Activated T-cell treated with anti-CD3 and anti-CD28 coated beads, Interleukin-2, amount 50 U/mL, for 24 hours (primary cell): Measurements from ENCODE around the gene PLCB4.

Experiments
- DNase-seq: peaks from one replicate; pipeline ENCODE4 v3.0.0-alpha.2; 2020
- H3K27ac Mint-ChIP-seq: 2 replicates; pipeline ENCODE4 v1.8.0; 2020; ENCODE audit warnings: mild to moderate bottlenecking, mixed read lengths
- H3K27me3 Mint-ChIP-seq: 2 replicates; pipeline ENCODE4 v1.8.0; 2020; ENCODE audit warnings: mixed read lengths
- H3K36me3 Mint-ChIP-seq: 2 replicates; pipeline ENCODE4 v1.8.0; 2020; ENCODE audit warnings: low read depth, mixed read lengths
- H3K4me1 Mint-ChIP-seq: 2 replicates; pipeline ENCODE4 v1.8.0; 2020; ENCODE audit warnings: low read depth, mixed read lengths
- H3K4me3 Mint-ChIP-seq: 2 replicates; pipeline ENCODE4 v1.8.0; 2020; ENCODE audit warnings: mild to moderate bottlenecking, moderate library complexity, mixed read lengths
- H3K9me3 Mint-ChIP-seq: 2 replicates; pipeline ENCODE4 v1.8.0; 2020; ENCODE audit warnings: mixed read lengths

Gene PLCB4

GRCh38 chr20:9395971-9396370 lies 327.1 kb downstream of the PLCB4 start:
- H3K4me1 Mint-ChIP-seq, result no peaks in the 10 kb centered on the region

GRCh38 chr20:9397928-9398327 lies 329.0 kb downstream of the PLCB4 start:
- DNase-seq, result no peak
- Mint-ChIP-seq H3K27me3 (no peaks in the 10 kb centered on the region), H3K27ac (no peak overlapping the region), H3K9me3 (no peaks in the 10 kb centered on the region), H3K4me3 (no peak overlapping the region), H3K4me1 (no peaks in the 10 kb centered on the region), H3K36me3 (no peaks in the 10 kb centered on the region)

More at GRCh38 chr20:9395971-9396370, 327.1 kb downstream of the PLCB4 start:
- no peak for DNase-seq
- Mint-ChIP-seq H3K27ac (no peak overlapping the region), H3K27me3 (no peaks in the 10 kb centered on the region), H3K4me3 (no peak overlapping the region), H3K36me3 (no peaks in the 10 kb centered on the region), H3K9me3 (no peaks in the 10 kb centered on the region)

DNA sequence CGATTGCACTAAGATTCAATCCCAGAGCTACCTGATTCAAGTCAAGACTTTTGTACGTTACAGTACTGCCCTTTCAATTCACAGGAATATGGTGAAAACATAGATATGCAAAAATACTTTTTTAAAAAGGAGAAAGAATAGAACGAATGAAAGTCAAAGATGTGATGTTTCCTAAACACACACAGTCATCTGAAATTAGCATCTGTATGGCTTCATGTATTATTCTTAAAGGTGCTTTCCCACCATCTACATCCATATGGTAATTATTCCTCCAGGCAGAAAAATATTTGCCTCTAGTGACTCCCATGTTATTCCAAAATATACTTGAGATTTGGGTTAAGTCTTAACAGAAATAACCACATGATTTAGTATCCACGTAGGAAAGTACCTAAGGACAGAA lies 330.0 kb downstream of the PLCB4 start:
- H3K27ac Mint-ChIP-seq, result no peak overlapping the region
- no peaks in the 10 kb centered on the region for H3K27me3 Mint-ChIP-seq
- H3K4me3 Mint-ChIP-seq, result no peak overlapping the region
- no peaks in the 10 kb centered on the region for H3K9me3 Mint-ChIP-seq
- no peaks in the 10 kb centered on the region for H3K36me3 Mint-ChIP-seq
- DNase-seq, result no peak
- no peaks in the 10 kb centered on the region for H3K4me1 Mint-ChIP-seq

GRCh38 chr20:9399322-9399721 lies 330.4 kb downstream of the PLCB4 start:
- Mint-ChIP-seq H3K27ac (no peak overlapping the region), H3K4me1 (no peaks in the 10 kb centered on the region), H3K27me3 (no peaks in the 10 kb centered on the region), H3K4me3 (no peak overlapping the region), H3K36me3 (no peaks in the 10 kb centered on the region), H3K9me3 (no peaks in the 10 kb centered on the region)
- DNase-seq, result no peak

- Mint-ChIP-seq H3K4me3 (no peak overlapping the region), H3K4me1 (no peaks in the 10 kb centered on the region), H3K9me3 (no peaks in the 10 kb centered on the region), H3K36me3 (no peaks in the 10 kb centered on the region), H3K27me3 (no peaks in the 10 kb centered on the region), H3K27ac (no peak overlapping the region)
- no peak for DNase-seq
Observed at GRCh38 chr20:9400171-9401025, 331.5 kb downstream of the PLCB4 start.

- Mint-ChIP-seq H3K27me3 (no peaks in the 10 kb centered on the region), H3K9me3 (no peaks in the 10 kb centered on the region), H3K36me3 (no peaks in the 10 kb centered on the region), H3K4me3 (no peak overlapping the region), H3K4me1 (no peaks in the 10 kb centered on the region), H3K27ac (no peak overlapping the region)
- DNase-seq, result no peak
Observed at GRCh38 chr20:9401371-9401770, 332.5 kb downstream of the PLCB4 start.

DNA sequence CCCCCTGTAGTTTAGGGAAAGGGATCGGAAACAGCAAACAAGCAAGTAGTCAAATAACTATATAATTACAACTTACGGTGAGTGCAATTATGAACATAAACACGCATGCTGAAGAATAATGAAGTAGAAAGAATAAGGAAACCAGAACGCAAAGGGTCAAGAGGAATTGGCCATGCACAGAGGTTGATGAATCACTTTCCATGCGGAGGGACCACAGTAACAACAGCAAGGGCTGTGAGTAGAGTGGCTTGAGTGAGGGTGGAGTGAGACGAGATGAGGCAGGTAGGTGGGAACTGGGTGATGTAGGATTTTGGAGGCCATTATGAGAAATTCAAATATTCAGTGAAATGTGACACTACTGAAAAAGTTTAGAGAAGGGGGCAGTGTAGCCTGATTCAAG lies 333.3 kb downstream of the PLCB4 start:
- DNase-seq, result no peak
- no peaks in the 10 kb centered on the region for H3K36me3 Mint-ChIP-seq
- no peaks in the 10 kb centered on the region for H3K9me3 Mint-ChIP-seq
- no peaks in the 10 kb centered on the region for H3K4me1 Mint-ChIP-seq
- H3K27me3 Mint-ChIP-seq, result no peaks in the 10 kb centered on the region
- H3K4me3 Mint-ChIP-seq, result no peak overlapping the region
- no peak overlapping the region for H3K27ac Mint-ChIP-seq

GRCh38 chr20:9402546-9402945 lies 333.7 kb downstream of the PLCB4 start:
- DNase-seq, result no peak
- Mint-ChIP-seq H3K4me1 (no peaks in the 10 kb centered on the region), H3K36me3 (no peaks in the 10 kb centered on the region), H3K27me3 (no peaks in the 10 kb centered on the region), H3K9me3 (no peaks in the 10 kb centered on the region), H3K4me3 (no peak overlapping the region), H3K27ac (no peak overlapping the region)

DNA sequence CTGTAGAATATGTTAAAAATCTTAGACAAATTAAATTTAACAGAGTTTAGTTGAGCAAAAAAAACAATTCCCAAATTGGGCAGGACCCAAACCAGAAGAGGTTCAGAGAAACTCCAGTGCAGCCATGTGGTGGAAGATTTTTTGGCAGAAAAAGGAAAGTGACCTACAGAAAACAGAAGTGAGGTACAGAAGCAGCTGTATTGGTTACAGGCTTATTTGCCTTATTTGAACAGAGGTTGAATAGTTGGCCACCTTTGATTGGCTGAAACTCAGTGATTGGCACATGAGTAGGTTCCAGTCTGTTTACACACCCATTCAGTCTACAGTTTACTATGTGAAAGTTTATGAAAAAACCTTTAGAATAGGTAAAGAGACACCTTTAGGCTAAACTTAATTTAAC lies 334.6 kb downstream of the PLCB4 start:
- no peak for DNase-seq
- Mint-ChIP-seq H3K27ac (no peak overlapping the region), H3K9me3 (no peaks in the 10 kb centered on the region)

DNA sequence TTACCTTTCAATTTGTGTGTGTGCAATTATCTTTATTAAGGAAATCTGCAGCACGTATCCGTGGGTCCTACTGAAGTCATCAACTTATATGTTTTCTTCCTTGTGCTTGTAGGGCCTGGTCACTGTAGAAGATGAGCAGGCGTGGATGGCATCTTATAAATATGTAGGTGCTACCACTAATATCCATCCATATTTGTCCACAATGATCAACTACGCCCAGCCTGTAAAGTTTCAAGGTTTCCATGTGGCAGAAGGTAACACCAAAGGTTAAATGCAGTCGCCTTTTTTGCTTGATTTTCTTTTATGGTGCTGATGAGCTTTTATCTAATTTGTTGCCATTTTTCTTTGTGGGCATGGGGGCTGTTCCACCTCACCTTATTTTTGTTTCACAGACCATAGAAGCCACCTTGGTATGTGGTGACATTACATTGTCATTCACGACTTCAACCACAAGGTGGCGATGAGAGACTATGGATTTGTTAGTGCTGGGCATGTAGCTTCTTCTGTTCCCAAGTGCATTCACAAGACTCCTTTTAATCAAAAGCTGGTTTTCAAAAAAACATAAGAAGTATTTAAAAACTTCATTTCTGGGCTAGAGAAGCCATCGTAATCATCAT lies 339.0 kb downstream of the PLCB4 start:
- Mint-ChIP-seq H3K4me3 (no peak overlapping the region), H3K27me3 (no peaks in the 10 kb centered on the region), H3K27ac (no peak overlapping the region), H3K9me3 (no peaks in the 10 kb centered on the region), H3K36me3 (no peaks in the 10 kb centered on the region), H3K4me1 (no peaks in the 10 kb centered on the region)
- DNase-seq, result no peak

More for the DNA sequence above, 334.6 kb downstream of the PLCB4 start:
- no peaks in the 10 kb centered on the region for H3K27me3 Mint-ChIP-seq
- no peaks in the 10 kb centered on the region for H3K36me3 Mint-ChIP-seq
- no peak overlapping the region for H3K4me3 Mint-ChIP-seq
- H3K4me1 Mint-ChIP-seq, result no peaks in the 10 kb centered on the region

DNA sequence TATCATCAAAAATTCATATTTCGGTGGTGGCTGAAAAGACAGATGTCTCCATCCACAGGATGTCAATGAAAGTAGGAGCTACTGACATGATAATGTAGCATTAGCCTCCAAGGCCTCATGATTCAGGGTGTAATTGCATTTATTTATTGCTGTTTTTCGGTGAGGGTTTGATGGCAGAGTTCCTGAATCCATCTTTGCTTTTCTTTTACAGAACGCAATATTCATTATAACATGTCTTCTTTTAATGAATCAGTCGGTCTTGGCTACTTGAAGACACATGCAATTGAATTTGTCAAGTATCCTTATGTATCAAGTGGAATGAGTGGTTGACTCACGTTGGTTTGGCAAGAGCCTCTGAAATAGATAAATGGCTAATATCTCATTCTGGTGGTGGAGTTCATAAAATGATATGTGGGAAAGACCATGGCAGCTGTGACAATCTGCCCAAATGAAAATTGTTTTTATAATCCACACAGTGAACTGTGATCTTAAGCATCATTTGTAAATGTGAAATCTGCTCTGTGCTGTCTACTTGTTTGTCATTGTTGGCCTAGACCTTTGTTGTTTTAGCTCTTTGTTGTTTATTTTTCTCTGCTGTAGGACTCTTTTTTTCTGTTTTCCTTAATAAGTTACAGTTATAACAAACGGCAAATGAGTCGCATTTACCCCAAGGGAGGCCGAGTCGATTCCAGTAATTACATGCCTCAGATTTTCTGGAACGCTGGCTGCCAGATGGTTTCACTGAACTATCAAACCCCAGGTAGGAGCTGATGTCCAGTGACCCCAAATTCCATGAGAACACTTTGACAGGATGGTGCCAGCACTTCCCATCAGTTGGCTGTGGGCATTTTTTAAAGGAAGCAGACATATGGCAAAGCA lies 339.8 kb downstream of the PLCB4 start:
- DNase-seq, result no peak
- Mint-ChIP-seq H3K27me3 (no peaks in the 10 kb centered on the region), H3K4me3 (no peak overlapping the region), H3K36me3 (no peaks in the 10 kb centered on the region), H3K9me3 (no peaks in the 10 kb centered on the region), H3K4me1 (no peaks in the 10 kb centered on the region), H3K27ac (no peak overlapping the region)

- Mint-ChIP-seq H3K9me3 (no peaks in the 10 kb centered on the region), H3K4me1 (no peaks in the 10 kb centered on the region), H3K4me3 (no peak overlapping the region), H3K27ac (no peak overlapping the region), H3K36me3 (no peaks in the 10 kb centered on the region), H3K27me3 (no peaks in the 10 kb centered on the region)
- DNase-seq, result no peak
Observed at GRCh38 chr20:9409352-9409751, 340.5 kb downstream of the PLCB4 start.

DNA sequence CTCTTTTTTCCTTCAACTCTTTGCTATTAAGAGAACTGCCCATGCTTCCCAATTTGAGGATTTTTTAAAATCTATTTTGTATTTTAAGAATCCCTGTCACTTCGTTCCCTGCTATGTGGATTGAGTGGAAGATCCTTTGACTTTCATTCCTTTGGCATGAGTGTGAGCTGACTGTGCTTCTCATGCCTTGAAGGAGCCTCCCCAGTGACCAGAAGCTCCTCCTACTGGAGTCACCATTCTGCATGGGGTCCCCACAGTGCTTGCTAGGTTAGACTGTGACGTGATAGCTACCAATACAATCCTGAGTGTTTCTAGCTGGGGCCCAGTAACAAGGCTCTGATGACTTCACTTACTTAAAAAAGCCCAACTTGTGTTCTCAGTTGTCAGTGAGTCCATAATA lies 341.1 kb downstream of the PLCB4 start:
- no peaks in the 10 kb centered on the region for H3K4me1 Mint-ChIP-seq
- no peak overlapping the region for H3K27ac Mint-ChIP-seq
- DNase-seq, result no peak
- H3K9me3 Mint-ChIP-seq, result no peaks in the 10 kb centered on the region
- H3K36me3 Mint-ChIP-seq, result no peaks in the 10 kb centered on the region
- H3K4me3 Mint-ChIP-seq, result no peak overlapping the region
- no peaks in the 10 kb centered on the region for H3K27me3 Mint-ChIP-seq

DNA sequence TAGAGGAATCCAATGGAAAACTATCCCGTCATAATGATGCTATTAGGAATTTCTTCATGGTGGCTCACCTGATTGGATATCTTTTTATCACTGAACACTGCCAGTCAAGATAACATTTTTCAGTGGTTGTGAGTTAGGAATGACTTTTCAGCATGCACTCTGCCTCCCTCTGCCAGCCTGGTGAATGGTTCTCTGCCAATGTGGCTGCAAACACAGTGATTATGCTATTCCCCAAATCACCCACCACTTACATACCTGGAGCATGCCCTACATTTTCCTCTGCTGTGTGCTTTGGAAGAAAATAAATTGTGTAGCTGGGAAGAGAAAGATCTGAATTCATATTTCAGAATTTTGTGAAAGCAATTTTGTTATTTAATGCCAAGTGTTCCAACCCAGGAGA lies 342.9 kb downstream of the PLCB4 start:
- H3K36me3 Mint-ChIP-seq, result no peaks in the 10 kb centered on the region
- H3K4me3 Mint-ChIP-seq, result no peak overlapping the region
- H3K9me3 Mint-ChIP-seq, result no peaks in the 10 kb centered on the region
- no peak for DNase-seq
- H3K27me3 Mint-ChIP-seq, result no peaks in the 10 kb centered on the region
- H3K27ac Mint-ChIP-seq, result no peak overlapping the region
- no peaks in the 10 kb centered on the region for H3K4me1 Mint-ChIP-seq

DNA sequence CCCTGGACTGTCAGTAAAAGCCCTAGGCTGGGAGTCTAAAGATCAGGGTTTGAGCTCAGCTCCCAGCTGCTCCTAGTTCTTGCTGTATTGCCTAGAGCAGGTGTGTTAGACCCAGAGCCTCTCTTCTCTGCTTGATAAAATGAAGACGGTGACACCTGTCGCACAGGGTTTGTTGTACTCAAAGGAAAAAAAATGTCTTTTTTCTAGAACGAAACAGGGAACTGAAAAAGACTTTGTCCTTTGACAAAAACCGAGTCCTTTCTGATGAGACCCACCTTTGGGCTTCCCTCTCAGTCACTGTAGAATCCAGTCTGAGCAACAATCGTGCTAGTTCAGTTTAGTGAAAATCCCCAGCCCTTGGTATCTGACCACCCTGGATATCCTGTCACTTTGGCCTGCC lies 343.4 kb downstream of the PLCB4 start:
- no peak overlapping the region for H3K27ac Mint-ChIP-seq
- DNase-seq, result no peak
- H3K27me3 Mint-ChIP-seq, result no peaks in the 10 kb centered on the region
- no peaks in the 10 kb centered on the region for H3K36me3 Mint-ChIP-seq
- H3K4me1 Mint-ChIP-seq, result no peaks in the 10 kb centered on the region
- no peaks in the 10 kb centered on the region for H3K9me3 Mint-ChIP-seq
- H3K4me3 Mint-ChIP-seq, result no peak overlapping the region
